Small intestine (tissue), 7 donors: Measurements from ENCODE around the gene APOL6. TPM values are rescaled to one million over a fixed set of nuclear protein-coding genes. Genes with fewer than 3 reads are reported as not detected.

Experiments
- DNase-seq, 2 donors: peaks; one replicate each; pipeline versions ENCODE4 v3.0.0 to v3.0.0-alpha.2; 2013
- FAIRE-seq: peaks from 2 replicates; lab custom pipeline; 2012; peaks lifted over from hg19 to GRCh38; lab: Jason Lieb, UNC
- H3K27ac ChIP-seq, 3 donors: one replicate each; pipeline ENCODE4 v1.5.1; 2013; ENCODE audit warnings: low read length in 2 of 3, mild to moderate bottlenecking in 2 of 3, control low read depth in 1 of 3, inconsistent platforms in 1 of 3, low read depth in 1 of 3, moderate library complexity in 1 of 3
- H3K27me3 ChIP-seq, 3 donors: one replicate each; pipeline ENCODE4 v1.6.1; 2013; ENCODE audit warnings: low read length in 3 of 3, inconsistent platforms in 1 of 3; ENCODE audit not compliant: control insufficient read depth in 3 of 3, insufficient read depth in 3 of 3
- H3K36me3 ChIP-seq, 3 donors: one replicate each; pipeline ENCODE4 v1.6.1; 2013; ENCODE audit warnings: low read length in 3 of 3, inconsistent platforms in 1 of 3, low read depth in 1 of 3, mild to moderate bottlenecking in 1 of 3, moderate library complexity in 1 of 3; ENCODE audit not compliant: control insufficient read depth in 3 of 3, insufficient read depth in 2 of 3
- H3K4me1 ChIP-seq, 3 donors: one replicate each; pipeline ENCODE4 v1.6.1; 2013; ENCODE audit warnings: low read length in 2 of 3, inconsistent platforms in 1 of 3, low read depth in 1 of 3, mild to moderate bottlenecking in 1 of 3, moderate library complexity in 1 of 3; ENCODE audit not compliant: control insufficient read depth in 3 of 3, insufficient read depth in 2 of 3
- H3K4me3 ChIP-seq, 3 donors: one replicate each; pipeline ENCODE4 v1.5.1; 2013; ENCODE audit warnings: low read length in 3 of 3, control low read depth in 1 of 3, inconsistent platforms in 1 of 3, low read depth in 1 of 3, mild to moderate bottlenecking in 1 of 3, moderate library complexity in 1 of 3
- H3K9me3 ChIP-seq, 2 donors: one replicate each; pipeline ENCODE4 v1.6.1; 2013; ENCODE audit warnings: low read depth in 1 of 2, low read length in 1 of 2; ENCODE audit not compliant: control insufficient read depth in 2 of 2, insufficient read depth in 1 of 2
- WGBS, 3 donors: extraction: QIAGEN DNeasy Blood & Tissue Kit; methylation state at CpG; one replicate each; pipeline ENCODE4 v1.1.7; 2013; 5-methylcytosine and 5-hydroxymethylcytosine counted together
- polyA plus RNA-seq, 4 donors: library from polyadenylated mRNA; stranded (reverse) in 3 of 4; unstranded in 1 of 4; fragments of 200-250 nt in 3 of 4; fragments of 120-200 nt in 1 of 4; gene quantifications; one replicate each; pipeline versions ENCODE4 v1.2.1 to v1.2.3, GENCODE V29; 2013
- donor health status: healthy with polysubstance abuse.
- donor health status: control.
- donor health status: control.
- donor health status: Bipolar disorder and iron deficiency.
- donor health status: healthy.

The APOL6 gene
- polyA plus RNA-seq, 4 donors = 11.3 to 30.5 (median 19.3) TPM

- no peak for DNase-seq
- Histone ChIP-seq H3K27me3 (no peaks in the 10 kb centered on the region), H3K4me3 (no peak overlapping the region), H3K36me3 (no peaks in the 10 kb centered on the region), H3K27ac (no peak overlapping the region), H3K4me1 (no peaks in the 10 kb centered on the region), H3K9me3 (no peaks in the 10 kb centered on the region)
- 44 to 84% (median 49%) methylated on average over 12 of the region's 12 CpGs for WGBS, 3 donors
- FAIRE-seq = no peak
Observed at GRCh38 chr22:35612903-35613302, 35.3 kb upstream of the APOL6 start.

GRCh38 chr22:35614404-35614803 is 33.8 kb upstream of the APOL6 start:
- Histone ChIP-seq H3K4me3 (no peak overlapping the region), H3K9me3 (no peaks in the 10 kb centered on the region), H3K27me3 (no peaks in the 10 kb centered on the region), H3K36me3 (no peaks in the 10 kb centered on the region), H3K27ac (no peak overlapping the region), H3K4me1 (no peaks in the 10 kb centered on the region)
- no peak for FAIRE-seq
- no peak for DNase-seq
- WGBS, 3 donors = 96 to 100% (median 100%) methylated on average over 2 of the region's 2 CpGs

GRCh38 chr22:35615156-35615555 is 33.1 kb upstream of the APOL6 start:
- DNase-seq (no peak), FAIRE-seq (no peak)
- 68 to 78% (median 73%) methylated on average over 6 of the region's 6 CpGs for WGBS, 3 donors
- Histone ChIP-seq H3K4me1 (no peaks in the 10 kb centered on the region), H3K9me3 (no peaks in the 10 kb centered on the region), H3K4me3 (no peak overlapping the region), H3K27ac (no peak overlapping the region), H3K27me3 (no peaks in the 10 kb centered on the region), H3K36me3 (no peaks in the 10 kb centered on the region)

GRCh38 chr22:35616043-35616442 is 32.2 kb upstream of the APOL6 start:
- Histone ChIP-seq H3K27me3 (no peaks in the 10 kb centered on the region), H3K9me3 (no peaks in the 10 kb centered on the region), H3K4me3 (no peak overlapping the region), H3K4me1 (no peaks in the 10 kb centered on the region), H3K27ac (no peak overlapping the region), H3K36me3 (no peaks in the 10 kb centered on the region)
- FAIRE-seq (no peak), DNase-seq (no peak)
- WGBS, 3 donors = 65 to 85% (median 70%) methylated on average over 7 of the region's 7 CpGs

DNA sequence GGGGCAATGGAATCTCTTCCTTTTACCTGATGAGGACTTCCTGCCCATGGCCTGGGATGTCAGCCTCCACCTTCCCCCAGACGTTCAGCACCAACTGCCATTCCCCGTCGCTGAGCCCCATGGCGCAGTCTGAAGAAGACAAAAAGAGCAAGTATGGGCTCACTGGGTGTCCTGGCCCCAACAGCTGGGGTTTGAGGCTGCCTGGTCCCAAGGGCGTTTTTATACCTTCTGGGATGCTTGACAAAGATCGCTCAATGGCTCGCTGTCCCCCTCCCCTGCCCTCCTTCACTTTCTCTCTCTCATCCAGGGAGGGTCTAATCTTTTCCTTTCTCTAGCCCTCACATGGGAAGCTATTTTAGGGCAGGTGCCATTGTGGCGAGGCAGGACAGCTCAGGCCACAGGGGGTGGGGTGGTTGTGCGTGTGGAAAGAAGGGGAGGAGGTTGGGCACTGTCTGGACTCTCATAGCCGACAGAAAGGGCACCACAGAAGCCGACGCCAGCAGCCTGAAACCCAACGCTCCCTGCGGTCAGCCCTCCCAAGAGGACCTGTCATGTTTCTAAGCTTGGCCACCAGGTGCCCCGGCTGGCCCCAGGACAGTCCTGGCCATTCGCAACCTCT is 31.0 kb upstream of the APOL6 start, which contains the start of gene MB:
TSS of gene MB (minus strand) at position 193 of the 619 bp plus-strand sequence. CDS start at position 121, 72 bp downstream.
- no peaks in the 10 kb centered on the region for H3K9me3 ChIP-seq
- no peaks in the 10 kb centered on the region for H3K27me3 ChIP-seq
- 83 to 92% (median 88%) methylated on average over 16 of the region's 16 CpGs for WGBS, 3 donors
- no peak for DNase-seq
- H3K4me1 ChIP-seq = no peaks in the 10 kb centered on the region
- H3K4me3 ChIP-seq = no peak within 1 kb of the TSS
- no peak within 1 kb of the TSS for H3K27ac ChIP-seq
- no peaks in the 10 kb centered on the region for H3K36me3 ChIP-seq
- no peak for FAIRE-seq

DNA sequence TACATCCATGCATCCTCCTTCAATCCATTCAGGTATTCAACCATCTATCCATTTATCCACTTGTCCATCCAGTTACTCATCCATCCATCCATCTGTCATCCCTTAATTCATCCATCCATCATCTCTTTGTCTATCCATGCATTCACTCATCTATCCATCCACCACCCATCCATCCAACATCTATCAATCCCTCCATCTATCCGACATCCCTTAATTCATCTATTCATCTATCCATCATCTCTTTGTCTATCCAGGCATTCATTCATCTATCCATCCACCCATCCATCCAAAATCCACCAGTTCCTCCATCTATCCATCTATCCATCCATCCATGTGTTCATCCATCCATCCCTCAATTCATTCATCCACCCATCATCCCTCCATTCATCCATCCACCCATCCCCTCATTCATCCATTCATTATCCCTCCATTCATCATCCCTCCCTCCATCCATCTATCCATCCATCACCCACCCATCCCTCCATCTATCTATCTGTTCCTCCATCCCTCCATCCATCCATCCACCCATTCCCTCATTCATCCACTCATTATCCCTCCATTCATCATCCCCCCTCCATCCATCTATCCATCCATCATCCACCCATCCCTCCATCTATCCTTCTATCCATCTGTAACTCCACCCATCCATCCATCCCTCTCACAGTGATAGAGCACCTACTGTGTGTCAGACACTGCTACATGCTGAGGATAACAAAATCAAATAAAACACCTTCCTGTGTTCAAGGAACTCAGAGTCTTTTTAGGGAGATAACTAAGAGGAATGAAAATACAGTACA is 29.6 kb upstream of the APOL6 start:
- Histone ChIP-seq H3K4me1 (no peaks in the 10 kb centered on the region), H3K27me3 (no peaks in the 10 kb centered on the region), H3K27ac (no peak overlapping the region), H3K9me3 (no peaks in the 10 kb centered on the region), H3K36me3 (no peaks in the 10 kb centered on the region), H3K4me3 (no peak overlapping the region)
- DNase-seq = no peak
- 93 to 96% (median 93%) methylated on average over 1 of the region's 1 CpG for WGBS, 3 donors
- FAIRE-seq = no peak

GRCh38 chr22:35619336-35620094 is 28.7 kb upstream of the APOL6 start:
- H3K27ac ChIP-seq = no peak overlapping the region
- no peaks in the 10 kb centered on the region for H3K36me3 ChIP-seq
- DNase-seq = peak in 1 of 2 donors; percentile 50
- no peaks in the 10 kb centered on the region for H3K9me3 ChIP-seq
- WGBS, 3 donors = 76 to 81% (median 79%) methylated on average over 13 of the region's 13 CpGs
- no peaks in the 10 kb centered on the region for H3K4me1 ChIP-seq
- H3K4me3 ChIP-seq = no peak overlapping the region
- H3K27me3 ChIP-seq = no peaks in the 10 kb centered on the region
- FAIRE-seq = no peak

DNA sequence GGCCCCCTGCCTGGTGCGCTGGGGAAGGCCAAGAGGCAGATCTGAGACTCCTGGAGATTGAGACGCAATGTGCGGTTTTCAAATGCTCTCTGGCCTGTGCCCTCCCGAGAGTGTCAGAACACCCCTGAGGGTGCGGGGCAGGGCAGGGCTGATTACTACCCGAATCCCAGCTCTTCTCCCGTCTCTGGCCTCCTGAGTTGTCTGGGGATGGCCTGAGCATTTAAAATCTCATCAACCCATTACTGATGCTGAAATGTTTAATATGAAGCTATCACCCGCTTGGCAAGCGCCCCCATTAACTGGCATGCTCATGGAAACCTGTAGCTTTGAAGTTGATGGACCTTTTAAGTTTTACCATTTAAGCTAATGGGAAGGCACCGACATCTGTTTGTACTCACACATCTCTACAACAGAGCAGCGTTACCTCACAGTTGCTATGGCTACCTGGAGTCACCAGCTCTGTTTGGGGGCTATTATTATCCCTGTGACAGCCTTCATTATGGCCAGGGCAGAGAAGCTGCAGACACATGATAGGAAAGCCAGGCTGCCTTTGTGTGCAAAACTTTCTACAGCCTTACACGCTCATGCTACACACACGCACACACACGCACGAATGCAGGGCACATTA is 27.5 kb upstream of the APOL6 start:
- H3K36me3 ChIP-seq = no peaks in the 10 kb centered on the region
- no peaks in the 10 kb centered on the region for H3K4me1 ChIP-seq
- no peaks in the 10 kb centered on the region for H3K27me3 ChIP-seq
- no peak overlapping the region for H3K4me3 ChIP-seq
- H3K9me3 ChIP-seq = no peaks in the 10 kb centered on the region
- WGBS, 3 donors = 88 to 93% (median 91%) methylated on average over 15 of the region's 15 CpGs
- H3K27ac ChIP-seq = peak overlapping the region in 1 of 3 donors; percentile 4
- DNase-seq = no peak
- no peak for FAIRE-seq
